Mesodermal cell (in vitro differentiated cells): ENCODE data around the gene STIM1.
A peak's percentile ranks its signal among the peaks of the same experiment; 100 is the strongest.
"Not testable (repeated sequence)": the region's sequence is repeated elsewhere in the genome, so short reads cannot be mapped to it uniquely, and the experiment has no call there.

ENCODE experiments used
- H3K27ac ChIP-seq: 2 replicates; pipeline ENCODE4 v1.7.0; 2013; ENCODE audit warnings: mild to moderate bottlenecking, low read depth, low read length, moderate library complexity; ENCODE audit not compliant: severe bottlenecking
- H3K36me3 ChIP-seq: 2 replicates; pipeline ENCODE4 v1.7.1; 2013; ENCODE audit warnings: mild to moderate bottlenecking, low read length, moderate library complexity; ENCODE audit not compliant: control insufficient read depth, insufficient read depth
- H3K4me1 ChIP-seq: one replicate; pipeline ENCODE4 v1.7.1; 2013; ENCODE audit warnings: mild to moderate bottlenecking, low read length; ENCODE audit not compliant: insufficient read depth, control insufficient read depth, poor library complexity, severe bottlenecking
- H3K4me3 ChIP-seq: 2 replicates; pipeline ENCODE4 v1.7.0; 2013; ENCODE audit warnings: low read length, control low read depth, mild to moderate bottlenecking; ENCODE audit not compliant: insufficient read depth, poor library complexity, severe bottlenecking; ENCODE audit errors: extremely low read depth
- H3K9me3 ChIP-seq: 2 replicates; pipeline ENCODE4 v1.7.1; 2013; ENCODE audit warnings: mild to moderate bottlenecking, low read length, moderate library complexity; ENCODE audit not compliant: control insufficient read depth
- WGBS, 2 experiments: methylation state at CpG; one replicate each; pipeline ENCODE4 v1.1.5; 2013; ENCODE audit warnings: missing lambda C conversion rate in 2 of 2; ENCODE audit not compliant: insufficient coverage in 2 of 2; 5-methylcytosine and 5-hydroxymethylcytosine counted together

The STIM1 gene

GRCh38 chr11:3888876-3889275, 33.4 kb downstream of the STIM1 start:
- H3K27ac ChIP-seq = no peak overlapping the region
- no peaks in the 10 kb centered on the region for H3K4me1 ChIP-seq
- no peak overlapping the region for H3K4me3 ChIP-seq
- H3K36me3 ChIP-seq = no peaks in the 10 kb centered on the region
- no peaks in the 10 kb centered on the region for H3K9me3 ChIP-seq

DNA sequence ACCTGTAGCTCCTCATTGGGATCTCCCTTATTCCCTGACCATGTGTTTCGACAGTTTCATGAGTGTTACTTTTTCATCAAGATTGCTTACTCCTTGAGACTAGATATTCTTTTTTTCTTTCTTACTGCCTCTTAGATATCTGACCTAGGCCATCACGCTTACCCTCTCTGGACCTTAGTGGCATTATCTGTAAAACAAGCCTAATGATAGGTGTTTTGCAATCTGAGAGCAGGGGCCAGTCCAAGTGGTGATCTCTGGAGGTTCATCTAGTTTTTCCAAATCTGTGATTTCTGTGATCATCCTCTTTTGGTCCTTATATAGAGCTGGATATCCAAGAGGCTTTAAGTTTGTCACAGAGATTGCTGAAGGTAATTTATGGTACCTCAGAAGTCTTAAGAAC, 34.5 kb downstream of the STIM1 start:
- H3K4me1 ChIP-seq = no peaks in the 10 kb centered on the region
- no peak overlapping the region for H3K27ac ChIP-seq
- no peaks in the 10 kb centered on the region for H3K36me3 ChIP-seq
- H3K4me3 ChIP-seq = no peak overlapping the region
- WGBS, 2 experiments = 87 to 100% methylated on average over 1 to 2 of the region's 2 CpGs
- H3K9me3 ChIP-seq = no peaks in the 10 kb centered on the region

DNA sequence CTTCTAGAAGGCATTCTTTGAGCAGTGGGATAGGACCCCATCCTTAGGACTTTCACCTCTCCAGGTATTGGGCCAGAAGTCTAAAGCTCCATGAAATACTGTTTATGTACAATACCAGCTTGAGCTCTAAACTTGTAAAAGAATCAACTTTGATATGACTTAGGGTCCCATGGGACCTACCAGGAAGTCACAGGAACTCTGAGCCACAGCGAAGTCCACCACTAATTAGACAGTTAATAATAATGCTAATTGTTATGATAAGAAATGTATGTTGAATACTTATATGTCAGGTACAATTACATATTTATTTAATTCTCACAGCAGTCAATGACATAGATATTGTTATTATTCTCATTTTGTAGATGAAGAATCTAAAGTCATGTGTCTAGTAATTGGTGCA, 35.3 kb downstream of the STIM1 start:
- Histone ChIP-seq H3K4me1 (no peaks in the 10 kb centered on the region), H3K27ac (no peak overlapping the region), H3K36me3 (no peaks in the 10 kb centered on the region), H3K9me3 (no peaks in the 10 kb centered on the region), H3K4me3 (no peak overlapping the region)
- no CpG with 5 or more reads among the region's 1 CpG for WGBS, 2 experiments

DNA sequence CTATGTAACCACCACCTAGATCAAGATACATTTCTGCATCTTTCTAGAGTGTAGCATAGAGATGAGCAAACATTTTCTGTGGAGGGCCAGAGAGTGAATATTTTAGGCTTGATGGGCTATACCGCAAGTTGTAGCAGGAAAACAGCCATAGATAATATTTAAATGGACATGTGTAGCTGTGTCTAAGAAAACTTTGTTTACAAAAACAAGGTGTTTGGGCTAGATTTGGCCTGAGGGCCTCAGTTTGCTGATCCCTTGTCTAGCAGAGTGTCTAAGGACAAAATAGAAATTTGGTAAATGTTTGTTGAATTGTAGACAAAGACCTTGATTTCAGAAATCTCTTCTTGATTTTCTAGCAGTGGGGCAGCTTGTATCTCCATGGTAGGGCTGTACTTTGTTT, 36.3 kb downstream of the STIM1 start:
- H3K9me3 ChIP-seq = no peaks in the 10 kb centered on the region
- no peak overlapping the region for H3K27ac ChIP-seq
- H3K4me1 ChIP-seq = no peaks in the 10 kb centered on the region
- H3K4me3 ChIP-seq = no peak overlapping the region
- WGBS, 2 experiments = 100% methylated on average over 1 of the region's 1 CpG
- H3K36me3 ChIP-seq = no peaks in the 10 kb centered on the region

DNA sequence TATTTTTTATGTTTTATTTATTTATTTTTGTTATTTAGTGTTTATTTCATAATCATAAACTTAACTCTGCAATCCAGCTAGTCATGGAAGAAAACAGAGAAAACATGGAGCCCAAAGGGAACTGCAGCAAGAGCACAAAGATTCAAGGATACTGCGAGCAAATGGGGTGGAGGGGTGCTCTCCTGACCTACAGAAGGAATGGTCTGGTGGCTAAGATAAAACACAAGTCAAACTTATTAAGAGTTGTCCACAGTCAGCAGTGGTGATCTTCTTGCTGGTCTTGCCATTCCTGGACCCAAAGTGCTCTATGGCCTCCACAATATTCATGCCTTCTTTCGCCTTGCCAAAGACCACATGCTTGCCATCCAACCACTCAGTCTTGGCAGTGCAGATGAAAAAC, 36.7 kb downstream of the STIM1 start:
- Histone ChIP-seq H3K27ac (no peak overlapping the region), H3K9me3 (no peaks in the 10 kb centered on the region), H3K4me3 (no peak overlapping the region), H3K36me3 (no peaks in the 10 kb centered on the region), H3K4me1 (no peaks in the 10 kb centered on the region)
- 90 to 100% methylated on average over 1 to 2 of the region's 2 CpGs for WGBS, 2 experiments

DNA sequence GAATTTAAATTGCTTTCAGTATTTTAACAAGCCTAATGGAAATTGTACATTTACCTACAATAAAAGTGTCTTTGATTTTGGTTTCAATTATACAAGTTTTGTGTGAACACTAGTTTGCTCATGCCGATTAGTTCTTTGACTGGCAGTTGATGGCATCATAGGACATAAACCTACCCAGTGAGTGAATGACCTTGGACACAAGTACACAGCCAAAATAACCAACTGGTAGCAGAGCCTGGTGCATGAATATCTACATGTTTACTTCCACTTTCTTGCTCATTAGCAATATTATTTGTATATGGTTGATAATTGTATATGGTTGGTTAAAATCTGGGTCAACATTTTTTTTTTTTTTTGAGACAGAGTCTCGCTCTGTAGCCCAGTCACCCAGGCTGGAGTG, 37.8 kb downstream of the STIM1 start:
- Histone ChIP-seq H3K4me3 (no peak overlapping the region), H3K9me3 (no peaks in the 10 kb centered on the region)
- 100% methylated on average over 1 of the region's 2 CpGs for WGBS, 2 experiments

GRCh38 chr11:3894128-3894731, 38.8 kb downstream of the STIM1 start:
- Histone ChIP-seq H3K9me3 (no peaks in the 10 kb centered on the region), H3K4me1 (no peaks in the 10 kb centered on the region), H3K4me3 (no peak overlapping the region), H3K27ac (peak overlapping the region; percentile 20), H3K36me3 (no peaks in the 10 kb centered on the region)
- 82 to 88% methylated on average over 3 to 4 of the region's 5 CpGs for WGBS, 2 experiments

More for the DNA sequence above, 37.8 kb downstream of the STIM1 start:
- no peaks in the 10 kb centered on the region for H3K4me1 ChIP-seq
- no peaks in the 10 kb centered on the region for H3K36me3 ChIP-seq
- H3K27ac ChIP-seq = no peak overlapping the region

GRCh38 chr11:3896644-3897043, 41.2 kb downstream of the STIM1 start:
- H3K9me3 ChIP-seq = no peaks in the 10 kb centered on the region

DNA sequence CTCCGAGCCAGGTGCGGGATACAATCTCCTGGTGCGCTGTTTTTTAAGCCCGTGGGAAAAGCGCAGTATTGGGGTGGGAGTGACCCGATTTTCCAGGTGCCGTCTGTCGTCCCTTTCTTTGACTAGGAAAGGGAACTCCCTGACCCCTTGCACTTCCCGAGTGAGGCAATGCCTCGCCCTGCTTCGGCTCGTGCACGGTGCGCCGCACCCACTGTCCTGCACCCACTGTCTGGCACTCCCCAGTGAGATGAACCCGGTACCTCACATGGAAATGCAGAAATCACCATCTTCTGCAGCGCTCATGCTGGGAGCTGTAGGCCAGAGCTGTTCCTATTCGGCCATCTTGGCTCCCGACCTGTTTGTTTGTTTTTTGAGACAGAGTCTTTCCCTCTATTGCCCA, 44.8 kb downstream of the STIM1 start:
- WGBS, 2 experiments = 92 to 93% methylated on average over 7 to 9 of the region's 19 CpGs
- not testable (repeated sequence) for H3K9me3 ChIP-seq, H3K27ac ChIP-seq, H3K4me3 ChIP-seq, H3K36me3 ChIP-seq
- H3K4me1 ChIP-seq = peaks cover 12% of the 10 kb centered on the region

More at GRCh38 chr11:3896644-3897043, 41.2 kb downstream of the STIM1 start:
- Histone ChIP-seq H3K4me3 (no peak overlapping the region), H3K36me3 (no peaks in the 10 kb centered on the region), H3K27ac (no peak overlapping the region), H3K4me1 (no peaks in the 10 kb centered on the region)
- no CpG with 5 or more reads among the region's 2 CpGs for WGBS, 2 experiments

DNA sequence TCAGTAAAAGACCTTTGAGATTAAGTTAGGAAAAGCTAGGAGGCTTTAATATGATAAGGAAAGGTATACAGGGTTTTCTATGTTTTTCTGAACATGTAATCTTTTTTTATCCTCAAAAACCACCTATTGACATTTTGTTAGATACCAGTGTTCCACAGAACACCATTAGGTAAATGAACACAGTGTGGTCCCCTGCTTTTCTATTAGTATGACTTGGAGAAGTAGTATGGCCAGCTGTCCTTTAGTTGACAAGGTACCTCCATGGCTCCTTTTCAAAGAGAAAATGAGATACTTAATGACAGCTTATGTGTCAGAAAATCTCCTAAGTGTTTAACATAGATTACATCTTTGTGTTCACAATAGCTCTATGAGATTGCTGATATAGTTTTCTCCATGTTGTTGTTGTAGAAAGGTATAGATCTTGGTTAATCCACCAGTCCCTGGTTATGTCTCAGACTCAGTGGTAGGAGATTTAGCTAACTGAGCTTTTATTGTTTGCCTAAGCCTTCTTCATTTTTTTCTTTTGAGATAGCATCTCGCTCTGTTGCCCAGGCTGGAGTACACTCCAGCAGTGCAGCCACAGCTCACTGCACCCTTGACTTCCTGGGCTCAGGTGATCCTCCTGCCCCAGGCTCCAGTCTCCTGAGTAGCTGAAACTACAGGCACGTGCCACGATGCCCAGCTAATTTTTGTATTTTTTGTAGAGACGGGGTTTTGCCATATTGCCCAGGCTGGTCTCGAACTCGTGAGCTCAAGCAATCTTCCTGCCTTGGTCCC, 46.0 kb downstream of the STIM1 start:
- no peaks in the 10 kb centered on the region for H3K9me3 ChIP-seq
- no peaks in the 10 kb centered on the region for H3K36me3 ChIP-seq
- H3K4me3 ChIP-seq = no peak overlapping the region
- WGBS, 2 experiments = 93 to 98% methylated on average over 6 of the region's 6 CpGs
- H3K27ac ChIP-seq = no peak overlapping the region
- peaks cover 19% of the 10 kb centered on the region for H3K4me1 ChIP-seq

GRCh38 chr11:3902441-3902840, 47.0 kb downstream of the STIM1 start:
- no peaks in the 10 kb centered on the region for H3K36me3 ChIP-seq
- H3K4me3 ChIP-seq = no peak overlapping the region
- no peak overlapping the region for H3K27ac ChIP-seq
- no peaks in the 10 kb centered on the region for H3K9me3 ChIP-seq
- peaks cover 19% of the 10 kb centered on the region for H3K4me1 ChIP-seq
- 79 to 86% methylated on average over 7 of the region's 7 CpGs for WGBS, 2 experiments
